Brain pericyte (primary cell): ENCODE measurements around the gene DYNLRB1.
A peak's percentile ranks its signal among the peaks of the same experiment; 100 is the strongest.

Experiments
- DNase-seq: peaks from one replicate; pipeline ENCODE4 v3.0.0-alpha.2; 2012; ENCODE audit warnings: low read depth, low spot score

The DYNLRB1 gene

GRCh38 chr20:34578521-34578920, 62.3 kb downstream of the DYNLRB1 start:
- DNase-seq, result no peak

GRCh38 chr20:34579191-34579978, 63.2 kb downstream of the DYNLRB1 start:
- peak; percentile 48 for DNase-seq

- no peak for DNase-seq
Observed at GRCh38 chr20:34579979-34580940, 64.0 kb downstream of the DYNLRB1 start.

GRCh38 chr20:34581341-34582184, 65.3 kb downstream of the DYNLRB1 start:
- DNase-seq, result no peak

- no peak for DNase-seq
Observed at GRCh38 chr20:34582221-34582620, 66.0 kb downstream of the DYNLRB1 start.

GRCh38 chr20:34582911-34583310, 66.7 kb downstream of the DYNLRB1 start:
- no peak for DNase-seq

GRCh38 chr20:34583544-34583943, 67.3 kb downstream of the DYNLRB1 start:
- DNase-seq, result no peak

- no peak for DNase-seq
Observed at GRCh38 chr20:34585019-34585418, 68.8 kb downstream of the DYNLRB1 start.

GRCh38 chr20:34586488-34587163, 70.4 kb downstream of the DYNLRB1 start:
- DNase-seq, result no peak
